Muscle of arm (tissue), 14 donors: ENCODE results near the gene FKBP7. TPM values are rescaled to one million over a fixed set of nuclear protein-coding genes. Genes with fewer than 3 reads are reported as not detected.
"Not testable (repeated sequence)": the region's sequence is repeated elsewhere in the genome, so short reads cannot be mapped to it uniquely, and the experiment has no call there.

Experiments
- DNase-seq: peaks from one replicate; pipeline ENCODE4 v3.0.0-alpha.2; 2013
- long read RNA-seq, 11 donors: transcript quantifications; one replicate each; lab custom pipeline, GENCODE V29; 2026
- polyA plus RNA-seq, 12 donors: library from polyadenylated mRNA; unstranded; fragments of 120-200 nt; gene quantifications; one replicate each; pipeline ENCODE4 v1.2.1, GENCODE V29; 2013; ENCODE audit not compliant: insufficient read length in 12 of 12

Gene FKBP7, protein sequence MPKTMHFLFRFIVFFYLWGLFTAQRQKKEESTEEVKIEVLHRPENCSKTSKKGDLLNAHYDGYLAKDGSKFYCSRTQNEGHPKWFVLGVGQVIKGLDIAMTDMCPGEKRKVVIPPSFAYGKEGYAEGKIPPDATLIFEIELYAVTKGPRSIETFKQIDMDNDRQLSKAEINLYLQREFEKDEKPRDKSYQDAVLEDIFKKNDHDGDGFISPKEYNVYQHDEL
- 10 to 100 TPM in 11 of 12 donors, not detected in 1; 31.8 to 82.2 (median 63.6) TPM for polyA plus RNA-seq
- long read RNA-seq, donor 1, transcript FKBP7-204 (4 exons, 2,834 nt), result major isoform, 9 of 13 reads
- long read RNA-seq, donor 1, partial matches to known transcripts, result 0 of 13 reads
- long read RNA-seq, donor 1, other reads (novel, unspliced or antisense), result 0 of 13 reads
- long read RNA-seq, donor 2, transcript FKBP7-205 (4 exons, 666 nt), result minor isoform, 6 of 35 reads
- long read RNA-seq, donor 2, transcript FKBP7-204 (4 exons, 2,834 nt), result major isoform, 24 of 35 reads
- long read RNA-seq, donor 2, partial matches to known transcripts, result 0 of 35 reads
- long read RNA-seq, donor 2, other reads (novel, unspliced or antisense), result 0 of 35 reads
- long read RNA-seq, donor 3, transcript FKBP7-204 (4 exons, 2,834 nt), result major isoform, 10 of 15 reads
- long read RNA-seq, donor 3, partial matches to known transcripts, result 0 of 15 reads
- long read RNA-seq, donor 3, other reads (novel, unspliced or antisense), result 0 of 15 reads
- long read RNA-seq, donor 4, partial matches to known transcripts, result 0 of 4 reads
- long read RNA-seq, donor 4, other reads (novel, unspliced or antisense), result 0 of 4 reads
- long read RNA-seq, donor 5, transcript FKBP7-203 (3 exons, 638 nt), result minor isoform, 7 of 47 reads
- long read RNA-seq, donor 5, transcript FKBP7-204 (4 exons, 2,834 nt), result major isoform, 27 of 47 reads
- long read RNA-seq, donor 5, transcript FKBP7-205 (4 exons, 666 nt), result minor isoform, 10 of 47 reads
- long read RNA-seq, donor 5, partial matches to known transcripts, result 0 of 47 reads
- long read RNA-seq, donor 5, other reads (novel, unspliced or antisense), result 0 of 47 reads
- long read RNA-seq, donor 6, transcript FKBP7-204 (4 exons, 2,834 nt), result major isoform, 6 of 12 reads
- long read RNA-seq, donor 6, partial matches to known transcripts, result 0 of 12 reads
- long read RNA-seq, donor 6, other reads (novel, unspliced or antisense), result 0 of 12 reads
- long read RNA-seq, donor 7, transcript FKBP7-204 (4 exons, 2,834 nt), result major isoform, 12 of 21 reads
- long read RNA-seq, donor 7, partial matches to known transcripts, result 0 of 21 reads
- long read RNA-seq, donor 7, other reads (novel, unspliced or antisense), result 0 of 21 reads
- long read RNA-seq, donor 8, transcript FKBP7-205 (4 exons, 666 nt), result minor isoform, 9 of 32 reads
- long read RNA-seq, donor 8, transcript FKBP7-204 (4 exons, 2,834 nt), result major isoform, 18 of 32 reads
- long read RNA-seq, donor 8, partial matches to known transcripts, result 0 of 32 reads
- long read RNA-seq, donor 8, other reads (novel, unspliced or antisense), result 0 of 32 reads
- long read RNA-seq, donor 9, transcript FKBP7-204 (4 exons, 2,834 nt), result major isoform, 15 of 26 reads
- long read RNA-seq, donor 9, transcript FKBP7-205 (4 exons, 666 nt), result minor isoform, 6 of 26 reads
- long read RNA-seq, donor 9, partial matches to known transcripts, result 0 of 26 reads
- long read RNA-seq, donor 9, other reads (novel, unspliced or antisense), result 0 of 26 reads
- long read RNA-seq, donor 10, transcript FKBP7-204 (4 exons, 2,834 nt), result major isoform, 16 of 29 reads
- long read RNA-seq, donor 10, transcript FKBP7-205 (4 exons, 666 nt), result minor isoform, 6 of 29 reads
- long read RNA-seq, donor 10, partial matches to known transcripts, result 0 of 29 reads
- long read RNA-seq, donor 10, other reads (novel, unspliced or antisense), result 0 of 29 reads
- long read RNA-seq, donor 11, transcript FKBP7-204 (4 exons, 2,834 nt), result major isoform, 21 of 35 reads
- long read RNA-seq, donor 11, transcript FKBP7-203 (3 exons, 638 nt), result minor isoform, 5 of 35 reads
- long read RNA-seq, donor 11, transcript FKBP7-205 (4 exons, 666 nt), result minor isoform, 6 of 35 reads
- long read RNA-seq, donor 11, partial matches to known transcripts, result 0 of 35 reads
- long read RNA-seq, donor 11, other reads (novel, unspliced or antisense), result 0 of 35 reads

DNA sequence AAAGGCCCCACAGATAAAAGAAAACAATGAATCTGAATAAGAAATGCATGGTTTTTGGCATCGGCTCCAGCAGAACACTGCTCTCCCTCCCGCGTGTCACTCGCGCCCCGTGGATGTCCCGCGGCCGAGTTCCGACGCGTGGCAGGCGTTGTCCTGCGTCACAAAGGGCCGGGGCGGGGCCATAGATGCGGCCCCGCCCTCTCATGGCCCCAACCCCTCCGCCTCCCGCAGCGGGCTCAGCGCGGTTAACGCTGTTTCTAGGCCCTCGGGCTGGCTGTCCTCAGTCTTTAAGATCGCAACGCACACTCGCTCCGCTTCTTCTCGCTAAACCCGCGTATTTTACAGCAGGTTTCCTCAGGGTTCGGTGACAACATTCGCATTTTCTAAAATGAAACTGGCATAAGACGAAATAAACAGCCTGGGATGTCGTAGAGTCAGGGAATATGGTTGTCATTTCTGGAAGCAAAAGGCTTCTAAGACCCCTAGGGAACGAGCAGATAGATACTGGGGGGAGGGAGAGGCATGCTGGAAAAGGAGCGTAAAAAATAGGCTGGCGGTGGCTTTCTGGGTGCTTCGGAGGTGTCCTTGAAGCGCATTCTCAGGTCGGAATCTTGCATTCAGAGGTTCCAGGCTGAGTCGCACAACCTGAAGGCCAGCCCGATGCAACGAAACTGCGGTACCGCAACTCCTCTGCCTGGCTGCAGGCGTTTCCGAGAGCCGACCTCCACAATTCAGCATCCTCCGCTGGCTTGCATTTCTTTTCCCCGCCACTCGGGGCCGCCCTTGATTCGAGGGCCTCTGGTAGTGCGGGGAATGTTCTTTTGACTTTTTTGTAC is at the start of gene FKBP7:
TSS of gene FKBP7 (minus strand) at position 162 of the 836 bp plus-strand sequence. CDS start at position 61, 101 bp downstream.
- DNase-seq, result peak; percentile 95

DNA sequence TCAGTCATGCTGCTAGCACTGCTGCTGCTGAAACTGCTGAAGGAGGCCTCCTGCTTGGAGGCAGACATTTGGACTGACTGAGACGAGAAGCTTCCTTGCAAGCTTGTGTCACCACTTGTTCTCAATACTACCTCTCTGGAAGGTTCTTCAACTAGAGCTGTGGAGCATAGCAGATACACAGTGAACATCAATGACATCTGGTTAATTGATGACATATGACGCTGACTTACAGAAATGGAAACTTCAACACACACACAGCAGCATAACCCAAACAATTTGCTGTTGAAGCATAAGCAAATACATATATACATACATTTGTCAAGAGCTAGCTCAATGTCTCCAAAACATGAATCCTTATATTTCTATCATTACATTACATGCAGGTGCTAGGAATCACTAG is 49.2 kb upstream of the FKBP7 start:
- DNase-seq, result no peak

DNA sequence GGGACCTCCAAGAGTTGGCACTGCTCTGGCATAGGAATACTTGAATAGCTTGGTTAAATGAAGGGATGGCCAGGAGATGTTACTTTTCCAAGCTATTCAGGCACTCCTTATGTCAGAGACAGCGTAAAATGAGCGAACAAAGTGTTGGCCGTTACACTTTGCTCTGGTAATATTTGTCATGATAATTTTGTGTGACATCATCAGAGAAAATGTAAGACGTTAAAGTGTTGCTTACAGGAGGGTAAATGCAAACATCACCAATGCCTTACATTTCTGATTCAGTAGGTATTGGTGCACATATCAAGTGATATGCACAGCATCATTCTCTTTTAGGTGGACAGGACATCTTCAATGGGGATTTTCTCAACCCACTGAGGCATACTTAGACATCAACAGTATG is 47.9 kb upstream of the FKBP7 start:
- no peak for DNase-seq

DNA sequence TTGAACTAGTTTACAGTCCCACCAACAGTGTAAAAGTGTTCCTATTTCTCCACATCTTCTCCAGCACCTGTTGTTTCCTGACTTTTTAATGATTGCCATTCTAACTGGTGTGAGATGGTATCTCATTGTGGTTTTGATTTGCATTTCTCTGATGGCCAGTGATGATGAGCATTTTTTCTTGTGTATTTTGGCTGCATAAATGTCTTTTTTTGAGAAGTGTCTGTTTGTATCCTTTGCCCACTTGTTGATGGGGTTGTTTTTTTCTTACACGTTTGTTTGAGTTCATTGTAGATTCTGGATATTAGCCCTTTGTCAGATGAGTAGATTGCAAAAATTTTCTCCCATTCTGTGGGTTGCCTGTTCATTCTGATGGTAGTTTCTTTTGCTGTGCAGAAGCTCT is 47.1 kb upstream of the FKBP7 start:
- not testable (repeated sequence) for DNase-seq

DNA sequence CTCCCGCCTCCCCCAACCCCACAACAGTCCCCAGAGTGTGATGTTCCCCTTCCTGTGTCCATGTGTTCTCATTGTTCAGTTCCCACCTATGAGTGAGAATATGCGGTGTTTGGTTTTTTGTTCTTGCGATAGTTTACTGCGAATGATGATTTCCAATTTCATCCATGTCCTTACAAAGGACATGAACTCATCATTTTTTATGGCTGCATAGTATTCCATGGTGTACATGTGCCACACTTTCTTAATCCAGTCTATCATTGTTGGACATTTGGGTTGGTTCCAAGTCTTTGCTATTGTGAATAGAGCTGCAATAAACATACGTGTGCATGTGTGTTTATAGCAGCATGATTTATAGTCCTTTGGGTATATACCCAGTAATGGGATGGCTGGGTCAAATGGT is 46.6 kb upstream of the FKBP7 start:
- DNase-seq, result not testable (repeated sequence)

DNA sequence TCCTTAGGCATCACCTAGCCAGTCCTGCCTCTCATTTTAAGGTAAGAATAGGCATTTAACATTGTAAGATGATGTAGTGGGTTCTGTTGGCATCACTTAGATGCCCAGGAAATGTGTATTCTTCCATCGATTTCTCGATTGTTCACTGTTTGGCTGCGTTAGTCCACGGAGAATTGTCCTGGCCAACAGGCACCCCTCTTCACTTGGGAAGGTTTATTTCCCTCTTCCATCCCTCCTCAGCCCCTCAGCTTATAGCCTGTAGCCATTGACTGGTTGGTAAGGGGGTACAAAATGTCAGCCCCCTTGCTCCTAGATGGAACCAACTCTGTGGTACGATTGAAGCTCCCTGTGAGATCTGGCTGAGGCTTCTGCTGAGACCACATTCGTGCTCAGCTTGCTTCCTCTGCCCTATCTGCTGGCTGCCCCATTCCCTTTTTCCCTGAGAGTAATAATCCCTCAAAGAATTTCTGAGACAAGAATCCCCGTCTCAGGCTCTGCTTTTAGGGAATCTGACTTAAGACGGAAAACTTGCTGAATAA is 45.3 kb upstream of the FKBP7 start:
- no peak for DNase-seq

DNA sequence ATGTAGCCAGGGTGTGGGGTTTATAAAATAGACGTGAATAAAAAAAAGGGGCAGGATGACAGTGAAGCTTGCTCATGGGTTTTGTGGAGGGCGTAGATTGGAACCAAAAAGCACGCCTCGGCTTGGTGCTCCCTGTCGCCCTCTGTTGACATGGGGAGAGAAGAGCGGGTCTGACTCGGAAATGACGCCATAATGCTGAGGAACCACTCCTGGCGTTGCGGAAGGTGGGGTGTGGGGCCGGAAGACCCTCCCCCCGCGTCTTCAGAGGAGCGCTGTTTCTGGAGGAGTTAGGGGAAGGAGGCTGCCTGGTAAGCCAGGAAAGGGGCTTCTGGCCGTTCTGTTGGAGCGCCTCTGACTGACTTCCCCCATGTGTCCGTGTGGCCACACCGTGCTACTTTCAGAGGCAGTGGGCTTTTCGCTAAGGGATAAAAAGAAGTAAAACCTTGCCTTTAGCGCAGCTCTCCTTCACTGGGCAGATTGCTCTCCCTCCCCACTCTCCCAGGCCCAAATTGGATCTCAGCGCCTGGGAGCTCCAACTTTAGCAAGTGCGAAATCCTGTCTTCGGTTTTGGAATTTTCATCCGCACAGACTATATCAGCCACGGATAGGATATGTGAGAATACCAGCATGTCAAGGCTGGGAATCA is 44.7 kb upstream of the FKBP7 start:
- peak; percentile 86 for DNase-seq

DNA sequence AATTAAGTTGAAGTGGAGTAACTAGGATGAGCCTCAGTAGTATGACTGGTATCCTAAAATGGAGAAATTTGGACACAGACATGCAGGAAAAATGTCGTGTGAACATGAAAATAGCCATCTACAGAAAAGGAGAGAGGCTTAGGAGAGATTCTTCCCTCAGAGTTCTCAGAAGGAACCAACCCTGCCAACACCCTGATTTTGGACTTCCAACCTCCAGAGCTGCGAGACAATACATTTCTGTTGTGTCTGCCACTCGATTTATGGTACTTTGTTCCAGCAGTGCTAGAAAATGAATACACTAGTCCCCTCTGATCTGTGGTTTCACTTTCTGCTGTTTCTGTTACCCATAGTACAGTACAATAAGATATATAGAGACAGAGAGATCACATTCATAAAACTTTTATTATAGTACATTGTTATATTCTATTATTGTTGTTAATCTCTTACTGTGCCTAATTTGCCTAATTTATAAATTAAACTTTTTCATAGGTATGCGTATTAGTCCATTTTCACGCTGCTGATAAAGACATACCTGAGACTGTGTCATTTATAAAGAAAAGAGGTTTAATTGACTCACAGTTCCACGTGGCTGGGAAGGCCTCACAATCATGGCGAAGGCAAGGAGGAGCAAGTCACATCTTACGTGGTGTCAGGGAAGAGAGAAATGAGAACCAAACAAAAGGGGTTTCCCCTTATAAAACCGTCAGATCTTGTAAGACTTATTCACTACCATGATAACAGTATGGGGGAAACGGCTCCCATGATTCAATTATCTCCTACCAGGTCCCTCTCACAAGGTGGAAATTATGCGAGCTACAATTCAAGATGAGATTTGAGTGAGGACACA is 43.1 kb upstream of the FKBP7 start:
- DNase-seq, result no peak

DNA sequence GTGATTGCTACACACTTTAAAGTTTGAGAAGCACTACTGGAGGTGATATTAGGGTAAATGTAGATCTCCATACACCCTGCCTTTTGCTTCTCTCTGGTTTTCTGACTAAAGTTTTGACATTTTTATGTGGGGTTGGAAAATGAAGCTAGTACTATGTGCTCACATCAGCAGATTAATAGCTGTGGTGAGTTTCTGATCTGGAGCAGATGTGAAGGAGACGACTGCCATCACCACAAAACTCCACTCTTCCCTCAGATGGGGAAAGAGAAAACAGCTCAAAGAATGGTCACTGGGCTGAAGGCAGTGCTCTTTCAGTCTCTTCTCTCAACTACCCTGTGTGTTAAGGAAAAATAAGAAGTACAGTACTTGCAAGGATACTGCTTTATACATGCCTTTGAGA is 39.1 kb upstream of the FKBP7 start:
- DNase-seq, result no peak

DNA sequence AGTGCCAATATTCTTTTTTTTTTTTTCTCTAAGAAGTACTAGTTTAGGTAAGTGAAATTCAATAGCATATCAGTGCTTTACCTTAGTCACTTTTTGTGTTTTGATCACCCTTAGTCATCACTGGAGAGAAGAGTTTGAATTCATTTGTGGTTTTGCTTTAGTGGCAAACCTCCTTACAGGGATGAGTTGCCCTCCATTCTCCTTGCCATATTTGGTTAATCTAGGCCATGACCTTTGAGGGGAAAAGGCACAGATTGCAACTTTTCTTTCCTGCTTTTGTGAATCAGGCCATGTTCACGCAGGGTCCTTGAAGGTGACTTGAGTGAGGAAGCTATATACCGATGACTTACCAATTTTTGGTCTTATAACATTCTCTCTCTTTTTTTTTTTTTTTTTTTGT is 36.3 kb upstream of the FKBP7 start:
- DNase-seq, result no peak

DNA sequence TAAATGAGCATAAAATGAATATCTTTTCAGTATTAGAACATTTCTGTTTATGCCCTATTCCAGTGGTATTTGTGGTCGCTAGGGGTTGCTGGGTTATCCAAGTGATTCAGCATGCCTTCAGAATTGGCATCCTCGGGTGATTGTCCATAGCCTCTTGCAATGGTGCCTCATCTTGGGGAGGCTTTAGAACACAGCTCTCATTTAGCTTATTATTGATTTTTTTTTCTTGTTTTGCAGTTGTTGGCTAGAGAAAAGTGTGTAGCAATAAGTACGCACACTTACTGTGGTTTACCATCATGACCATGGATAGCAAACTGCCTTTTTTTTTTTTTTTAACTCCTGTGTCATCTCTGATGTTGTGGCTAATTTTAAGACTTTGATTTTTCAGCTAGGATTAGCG is 35.5 kb upstream of the FKBP7 start:
- no peak for DNase-seq

DNA sequence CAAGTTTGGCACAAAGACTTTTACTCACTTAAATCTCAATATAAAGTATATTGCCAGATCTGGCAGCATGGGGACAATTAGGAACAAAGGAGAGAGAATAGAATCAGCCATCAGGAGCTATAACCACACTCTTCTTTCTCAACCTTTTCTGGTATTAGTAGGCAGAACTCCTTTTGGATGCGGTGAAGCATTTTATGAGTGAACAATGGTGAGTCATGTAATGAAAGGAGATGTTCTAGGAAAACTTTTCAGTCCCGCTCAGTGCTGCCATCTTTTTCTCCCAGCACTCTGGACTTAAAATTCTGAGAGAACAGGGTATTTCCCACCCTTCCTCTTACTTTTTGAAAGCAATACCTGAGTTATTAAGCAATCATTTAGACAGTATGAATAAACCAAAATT is 34.1 kb upstream of the FKBP7 start:
- no peak for DNase-seq

DNA sequence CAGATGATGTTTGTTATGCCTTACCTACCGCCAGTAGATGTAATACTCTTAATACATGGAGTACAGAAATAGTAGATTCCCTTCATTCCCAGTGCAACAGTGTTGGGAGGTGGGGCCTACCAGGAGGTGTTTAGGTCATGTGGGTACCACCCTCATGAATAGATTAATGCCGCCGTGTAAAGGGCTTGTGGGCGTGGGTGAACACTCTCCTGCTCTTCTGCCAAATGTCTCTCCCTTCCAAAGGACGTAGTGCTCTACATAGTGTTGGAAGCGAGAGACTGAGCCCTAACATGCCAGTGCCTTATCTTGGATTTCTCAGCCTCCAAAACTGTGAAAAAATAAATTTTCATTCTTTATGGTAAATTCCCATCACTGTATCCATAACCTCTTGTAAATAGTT is 32.0 kb upstream of the FKBP7 start:
- DNase-seq, result no peak

DNA sequence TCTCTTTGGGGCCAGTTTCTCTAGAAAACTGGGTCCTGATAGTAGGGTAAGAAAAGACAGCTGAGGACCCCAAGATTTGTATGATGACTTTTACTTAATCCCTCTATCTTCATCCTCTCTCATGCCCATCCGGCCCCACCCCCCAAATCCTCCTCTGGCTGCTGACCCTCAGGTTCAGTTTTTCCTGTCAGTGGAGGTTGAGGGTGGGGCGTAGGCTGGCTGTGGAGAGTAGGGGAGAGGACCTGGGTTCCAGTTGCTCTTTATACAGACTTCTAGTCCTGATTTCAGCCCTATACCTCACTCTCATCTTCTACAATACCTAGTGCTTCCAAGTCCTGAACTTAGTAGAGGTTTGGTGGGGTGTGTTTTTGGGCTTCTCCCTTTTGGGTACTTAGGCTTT is 30.2 kb upstream of the FKBP7 start:
- no peak for DNase-seq

DNA sequence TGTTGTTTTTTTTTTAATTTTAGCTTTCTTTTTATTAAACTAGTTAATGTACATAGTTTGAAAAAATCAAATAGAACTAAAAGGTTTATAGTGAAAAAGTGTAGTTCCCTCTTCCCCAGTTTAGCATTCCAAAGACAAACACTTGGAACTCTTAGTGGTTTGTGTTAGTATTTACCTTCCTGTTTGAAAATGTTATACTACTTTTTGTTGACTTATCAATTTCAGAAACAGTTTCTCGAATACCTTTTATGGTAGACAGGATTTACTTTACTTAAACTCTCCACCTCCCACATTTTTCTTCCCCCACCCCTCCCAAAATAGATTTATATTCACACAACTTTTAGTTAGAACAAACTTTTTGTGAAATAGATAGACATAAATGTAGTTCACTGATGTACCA is 28.5 kb upstream of the FKBP7 start:
- DNase-seq, result no peak

DNA sequence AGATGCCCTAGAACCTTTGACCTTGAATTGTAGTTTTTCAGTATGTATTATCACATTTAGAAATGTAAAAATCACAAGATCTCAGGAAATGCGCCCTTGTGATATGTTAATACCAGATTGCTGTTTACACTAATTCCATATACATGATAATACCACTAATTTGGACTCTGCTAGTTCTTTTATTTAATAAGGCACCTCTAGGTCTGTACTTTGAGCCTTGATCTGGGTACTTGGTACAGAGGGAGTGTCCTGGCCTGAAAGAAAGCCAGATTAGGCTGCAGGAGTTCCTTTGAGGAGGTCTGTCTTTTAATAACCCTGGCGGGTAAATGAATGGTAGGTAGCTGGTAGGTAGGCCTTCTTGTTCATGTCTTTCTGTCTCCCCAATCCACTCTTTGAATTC is 28.1 kb upstream of the FKBP7 start:
- DNase-seq, result no peak

DNA sequence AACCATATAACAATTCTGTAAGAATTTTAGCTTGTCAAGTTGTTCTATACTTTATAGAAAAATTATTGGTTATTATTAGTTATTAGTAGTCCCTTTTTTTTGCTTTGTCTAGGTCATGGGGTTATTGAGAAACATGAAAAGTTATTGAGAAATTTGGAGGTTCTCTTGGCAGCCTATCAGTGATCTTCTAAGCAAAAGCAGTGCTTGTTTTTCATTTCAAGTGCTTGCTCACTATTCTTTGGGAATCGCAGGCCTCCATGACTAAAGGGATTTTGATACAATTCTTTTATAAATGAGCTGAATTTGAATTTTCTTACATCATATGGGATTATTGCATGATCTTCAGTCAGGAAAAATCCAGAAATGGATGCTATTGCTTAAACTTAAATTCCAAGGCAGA is 27.7 kb upstream of the FKBP7 start:
- no peak for DNase-seq
